Measurements from ENCODE around the gene ZNF783.
"Not testable (repeated sequence)": the region's sequence is repeated elsewhere in the genome, so short reads cannot be mapped to it uniquely, and the experiment has no call there.

DNA sequence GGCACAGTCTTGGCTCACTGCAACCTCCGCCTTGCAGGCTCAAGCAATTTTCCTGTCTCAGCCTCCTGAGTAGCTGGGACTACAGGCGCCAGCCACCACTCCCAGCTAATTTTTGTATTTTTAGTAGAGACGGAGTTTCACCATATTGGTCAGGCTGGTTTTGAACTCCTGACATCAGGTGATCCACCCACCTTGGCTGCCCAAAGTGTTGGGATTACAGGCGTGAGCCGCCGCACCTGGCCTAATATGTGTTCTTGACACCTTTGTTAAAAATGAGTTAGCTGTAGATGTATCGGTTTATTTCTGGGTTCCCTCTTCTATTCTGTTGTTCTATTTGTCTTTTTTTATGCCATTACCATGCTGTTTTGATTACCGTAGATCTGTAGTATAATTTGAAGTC is 12.4 kb downstream of the ZNF783 start:
- not testable (repeated sequence) for TF ChIP-seq L3MBTL2 (conservative IDR thresholded peaks at IDR 0.05); SP1 (IDR thresholded peaks at IDR 0.05); TARDBP (IDR thresholded peaks at IDR 0.05); FOXA1 (IDR thresholded peaks at IDR 0.05); NFRKB (IDR thresholded peaks at IDR 0.05)

Data from HEK293T (cell line).